HG03442 (cell line): ENCODE results near the gene MAGI1.
"Not testable (repeated sequence)": the region's sequence is repeated elsewhere in the genome, so short reads cannot be mapped to it uniquely, and the experiment has no call there.

Source experiments
- ATAC-seq: cut with Tn5 transposase; IDR thresholded peaks from one replicate; pipeline ENCODE4 v1.9.1; 2021; ENCODE audit warnings: mild to moderate bottlenecking, moderate library complexity; ENCODE audit not compliant: unreplicated experiment

Gene MAGI1

GRCh38 chr3:65583188-65583587 is 455.5 kb downstream of the MAGI1 start:
- ATAC-seq, result no peak

- no peak for ATAC-seq
Observed at GRCh38 chr3:65582012-65582717, 456.6 kb downstream of the MAGI1 start.

GRCh38 chr3:65581313-65581712 is 457.4 kb downstream of the MAGI1 start:
- no peak for ATAC-seq

GRCh38 chr3:65578861-65579260 is 459.9 kb downstream of the MAGI1 start:
- no peak for ATAC-seq

GRCh38 chr3:65577843-65578430 is 460.8 kb downstream of the MAGI1 start:
- ATAC-seq, result no peak

- no peak for ATAC-seq
Observed at GRCh38 chr3:65576966-65577365, 461.8 kb downstream of the MAGI1 start.

- ATAC-seq, result no peak
Observed at GRCh38 chr3:65576228-65576627, 462.5 kb downstream of the MAGI1 start.

- no peak for ATAC-seq
Observed at GRCh38 chr3:65575376-65575840, 463.3 kb downstream of the MAGI1 start.

GRCh38 chr3:65573548-65574116 is 465.1 kb downstream of the MAGI1 start:
- no peak for ATAC-seq

- no peak for ATAC-seq
Observed at GRCh38 chr3:65572175-65572777, 466.4 kb downstream of the MAGI1 start.

GRCh38 chr3:65569845-65570405 is 468.8 kb downstream of the MAGI1 start:
- ATAC-seq, result no peak

GRCh38 chr3:65569129-65569528 is 469.6 kb downstream of the MAGI1 start:
- no peak for ATAC-seq

- no peak for ATAC-seq
Observed at GRCh38 chr3:65568497-65568896, 470.2 kb downstream of the MAGI1 start.

- not testable (repeated sequence) for ATAC-seq
Observed at GRCh38 chr3:65565744-65566143, 473.0 kb downstream of the MAGI1 start.

- no peak for ATAC-seq
Observed at GRCh38 chr3:65564483-65564882, 474.2 kb downstream of the MAGI1 start.

- ATAC-seq, result no peak
Observed at GRCh38 chr3:65563861-65564260, 474.9 kb downstream of the MAGI1 start.

GRCh38 chr3:65562447-65562846 is 476.3 kb downstream of the MAGI1 start:
- ATAC-seq, result no peak

GRCh38 chr3:65561617-65562016 is 477.1 kb downstream of the MAGI1 start:
- no peak for ATAC-seq

- ATAC-seq, result no peak
Observed at GRCh38 chr3:65560901-65561300, 477.8 kb downstream of the MAGI1 start.

GRCh38 chr3:65560133-65560532 is 478.6 kb downstream of the MAGI1 start:
- ATAC-seq, result no peak

GRCh38 chr3:65559643-65560042 is 479.1 kb downstream of the MAGI1 start:
- ATAC-seq, result no peak

- ATAC-seq, result no peak
Observed at GRCh38 chr3:65558826-65559225, 479.9 kb downstream of the MAGI1 start.
